Measurements from ENCODE around the gene ARMC7. TPM values are rescaled to one million over a fixed set of nuclear protein-coding genes. Genes with fewer than 3 reads are reported as not detected.

ARMC7 gene
- total and polyA plus RNA-seq, 2 of the 13 experiments (the other 11 are each of a cell fraction or from before 2014, with no cell fraction given) = 3.9 to 4.2 TPM

DNA sequence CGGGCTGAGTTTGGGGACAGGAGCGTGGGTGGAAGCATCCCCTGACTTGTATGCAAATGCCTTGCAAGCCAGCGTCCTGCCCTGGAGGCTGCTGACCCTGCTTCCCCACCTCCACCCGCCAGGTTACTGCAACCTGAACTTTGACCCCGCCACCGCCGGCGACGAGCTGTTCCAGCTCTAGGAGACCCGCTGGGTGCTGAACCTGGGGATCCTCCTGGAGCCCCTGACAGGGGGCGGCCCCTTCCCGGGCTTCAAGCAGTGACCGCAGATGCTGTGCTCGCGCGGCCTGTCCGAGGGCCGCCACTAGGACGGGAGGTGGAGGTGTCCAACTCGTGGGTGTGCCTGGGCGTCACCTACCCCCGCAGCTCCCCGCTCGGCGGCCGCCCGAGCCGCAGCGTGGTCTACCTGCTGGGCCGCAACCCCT lies 32.7 kb upstream of the ARMC7 start (continued):
- TF ChIP-seq CSRNP2 (CRISPR knock-in tag; conservative IDR thresholded peaks at IDR 0.05; ENCODE audit: low read depth) (no peak), KDM2A (CRISPR knock-in tag; IDR thresholded peaks at IDR 0.05; ENCODE audit: borderline replicate concordance, low read depth) (peak; percentile 73), BATF2 (CRISPR knock-in tag; IDR thresholded peaks at IDR 0.05) (no peak), ZNF451 (CRISPR knock-in tag; IDR thresholded peaks at IDR 0.05) (no peak; the same call in 1 of the 2 replicates), NFKBIZ (CRISPR knock-in tag; IDR thresholded peaks at IDR 0.05) (0 out of 2 replicates have a peak, but pooled peaks have one; percentile 34), ZNF569 (CRISPR knock-in tag; IDR thresholded peaks at IDR 0.05; ENCODE audit: borderline replicate concordance) (no peak), RBAK (CRISPR knock-in tag; IDR thresholded peaks at IDR 0.05) (no peak), FOXM1 (CRISPR knock-in tag; IDR thresholded peaks at IDR 0.05) (no peak), ZNF747 (CRISPR knock-in tag; IDR thresholded peaks at IDR 0.05; ENCODE audit: borderline replicate concordance) (peak; percentile 33; the same call in 1 of the 2 replicates), ZNF431 (CRISPR knock-in tag; IDR thresholded peaks at IDR 0.05; ENCODE audit: borderline replicate concordance, low read depth) (no peak), SP2 (CRISPR knock-in tag; IDR thresholded peaks at IDR 0.05) (no peak), ZNF367 (CRISPR knock-in tag; IDR thresholded peaks at IDR 0.05; ENCODE audit: borderline replicate concordance) (no peak), PAWR (CRISPR knock-in tag; IDR thresholded peaks at IDR 0.05; ENCODE audit: borderline replicate concordance) (no peak), ZFP36L1 (CRISPR knock-in tag; IDR thresholded peaks at IDR 0.05) (0 out of 2 replicates have a peak, but pooled peaks have one; percentile 34), HNRNPK (IDR thresholded peaks at IDR 0.05; ENCODE audit: low read depth, low read length, poor library complexity, severe bottlenecking) (no peak), NFE2L2 (IDR thresholded peaks at IDR 0.05; ENCODE audit: low read length) (no peak), MATR3 (CRISPR knock-in tag; IDR thresholded peaks at IDR 0.05) (no peak), FOXJ3 (CRISPR knock-in tag; IDR thresholded peaks at IDR 0.05; ENCODE audit: borderline replicate concordance) (no peak), KAT7 (CRISPR knock-in tag; IDR thresholded peaks at IDR 0.05; ENCODE audit: borderline replicate concordance) (peak; percentile 76; the same call in 1 of the 2 replicates)
- TF ChIP-seq, protein P1, sequence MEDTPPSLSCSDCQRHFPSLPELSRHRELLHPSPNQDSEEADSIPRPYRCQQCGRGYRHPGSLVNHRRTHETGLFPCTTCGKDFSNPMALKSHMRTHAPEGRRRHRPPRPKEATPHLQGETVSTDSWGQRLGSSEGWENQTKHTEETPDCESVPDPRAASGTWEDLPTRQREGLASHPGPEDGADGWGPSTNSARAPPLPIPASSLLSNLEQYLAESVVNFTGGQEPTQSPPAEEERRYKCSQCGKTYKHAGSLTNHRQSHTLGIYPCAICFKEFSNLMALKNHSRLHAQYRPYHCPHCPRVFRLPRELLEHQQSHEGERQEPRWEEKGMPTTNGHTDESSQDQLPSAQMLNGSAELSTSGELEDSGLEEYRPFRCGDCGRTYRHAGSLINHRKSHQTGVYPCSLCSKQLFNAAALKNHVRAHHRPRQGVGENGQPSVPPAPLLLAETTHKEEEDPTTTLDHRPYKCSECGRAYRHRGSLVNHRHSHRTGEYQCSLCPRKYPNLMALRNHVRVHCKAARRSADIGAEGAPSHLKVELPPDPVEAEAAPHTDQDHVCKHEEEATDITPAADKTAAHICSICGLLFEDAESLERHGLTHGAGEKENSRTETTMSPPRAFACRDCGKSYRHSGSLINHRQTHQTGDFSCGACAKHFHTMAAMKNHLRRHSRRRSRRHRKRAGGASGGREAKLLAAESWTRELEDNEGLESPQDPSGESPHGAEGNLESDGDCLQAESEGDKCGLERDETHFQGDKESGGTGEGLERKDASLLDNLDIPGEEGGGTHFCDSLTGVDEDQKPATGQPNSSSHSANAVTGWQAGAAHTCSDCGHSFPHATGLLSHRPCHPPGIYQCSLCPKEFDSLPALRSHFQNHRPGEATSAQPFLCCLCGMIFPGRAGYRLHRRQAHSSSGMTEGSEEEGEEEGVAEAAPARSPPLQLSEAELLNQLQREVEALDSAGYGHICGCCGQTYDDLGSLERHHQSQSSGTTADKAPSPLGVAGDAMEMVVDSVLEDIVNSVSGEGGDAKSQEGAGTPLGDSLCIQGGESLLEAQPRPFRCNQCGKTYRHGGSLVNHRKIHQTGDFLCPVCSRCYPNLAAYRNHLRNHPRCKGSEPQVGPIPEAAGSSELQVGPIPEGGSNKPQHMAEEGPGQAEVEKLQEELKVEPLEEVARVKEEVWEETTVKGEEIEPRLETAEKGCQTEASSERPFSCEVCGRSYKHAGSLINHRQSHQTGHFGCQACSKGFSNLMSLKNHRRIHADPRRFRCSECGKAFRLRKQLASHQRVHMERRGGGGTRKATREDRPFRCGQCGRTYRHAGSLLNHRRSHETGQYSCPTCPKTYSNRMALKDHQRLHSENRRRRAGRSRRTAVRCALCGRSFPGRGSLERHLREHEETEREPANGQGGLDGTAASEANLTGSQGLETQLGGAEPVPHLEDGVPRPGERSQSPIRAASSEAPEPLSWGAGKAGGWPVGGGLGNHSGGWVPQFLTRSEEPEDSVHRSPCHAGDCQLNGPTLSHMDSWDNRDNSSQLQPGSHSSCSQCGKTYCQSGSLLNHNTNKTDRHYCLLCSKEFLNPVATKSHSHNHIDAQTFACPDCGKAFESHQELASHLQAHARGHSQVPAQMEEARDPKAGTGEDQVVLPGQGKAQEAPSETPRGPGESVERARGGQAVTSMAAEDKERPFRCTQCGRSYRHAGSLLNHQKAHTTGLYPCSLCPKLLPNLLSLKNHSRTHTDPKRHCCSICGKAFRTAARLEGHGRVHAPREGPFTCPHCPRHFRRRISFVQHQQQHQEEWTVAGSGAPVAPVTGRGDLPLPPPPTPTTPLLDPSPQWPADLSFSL (CRISPR knock-in tag; IDR thresholded peaks at IDR 0.05) = no peak
- TF ChIP-seq, protein P2, sequence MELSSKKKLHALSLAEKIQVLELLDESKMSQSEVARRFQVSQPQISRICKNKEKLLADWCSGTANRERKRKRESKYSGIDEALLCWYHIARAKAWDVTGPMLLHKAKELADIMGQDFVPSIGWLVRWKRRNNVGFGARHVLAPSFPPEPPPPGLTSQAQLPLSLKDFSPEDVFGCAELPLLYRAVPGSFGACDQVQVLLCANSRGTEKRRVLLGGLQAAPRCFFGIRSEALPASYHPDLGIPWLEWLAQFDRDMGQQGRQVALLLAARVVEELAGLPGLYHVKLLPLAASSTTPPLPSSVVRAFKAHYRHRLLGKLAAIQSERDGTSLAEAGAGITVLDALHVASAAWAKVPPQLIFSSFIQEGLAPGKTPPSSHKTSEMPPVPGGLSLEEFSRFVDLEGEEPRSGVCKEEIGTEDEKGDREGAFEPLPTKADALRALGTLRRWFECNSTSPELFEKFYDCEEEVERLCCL (CRISPR knock-in tag; IDR thresholded peaks at IDR 0.05; ENCODE audit: borderline replicate concordance) = no peak
